ENCODE results near the gene NUP160.

GRCh38 chr11:47850337-47850736, 2.2 kb upstream of the NUP160 start:
- no peak for TF ChIP-seq POLR2A (IDR thresholded peaks at IDR 0.05)
- no peak for TF ChIP-seq EP300 (IDR thresholded peaks at IDR 0.05; ENCODE audit: low read depth)
- TF ChIP-seq POLR2AphosphoS5 (IDR thresholded peaks at IDR 0.05) = no peak
